Activated naive CD4-positive, alpha-beta T cell treated with Interleukin-2 at 50 U/mL for 16 hours (primary cell): ENCODE measurements around the gene FARSA.
"Not testable (repeated sequence)": the region's sequence is repeated elsewhere in the genome, so short reads cannot be mapped to it uniquely, and the experiment has no call there.

Source experiments
- DNase-seq: peaks from one replicate; pipeline ENCODE4 v3.0.0-alpha.2; 2020

The FARSA gene

DNA sequence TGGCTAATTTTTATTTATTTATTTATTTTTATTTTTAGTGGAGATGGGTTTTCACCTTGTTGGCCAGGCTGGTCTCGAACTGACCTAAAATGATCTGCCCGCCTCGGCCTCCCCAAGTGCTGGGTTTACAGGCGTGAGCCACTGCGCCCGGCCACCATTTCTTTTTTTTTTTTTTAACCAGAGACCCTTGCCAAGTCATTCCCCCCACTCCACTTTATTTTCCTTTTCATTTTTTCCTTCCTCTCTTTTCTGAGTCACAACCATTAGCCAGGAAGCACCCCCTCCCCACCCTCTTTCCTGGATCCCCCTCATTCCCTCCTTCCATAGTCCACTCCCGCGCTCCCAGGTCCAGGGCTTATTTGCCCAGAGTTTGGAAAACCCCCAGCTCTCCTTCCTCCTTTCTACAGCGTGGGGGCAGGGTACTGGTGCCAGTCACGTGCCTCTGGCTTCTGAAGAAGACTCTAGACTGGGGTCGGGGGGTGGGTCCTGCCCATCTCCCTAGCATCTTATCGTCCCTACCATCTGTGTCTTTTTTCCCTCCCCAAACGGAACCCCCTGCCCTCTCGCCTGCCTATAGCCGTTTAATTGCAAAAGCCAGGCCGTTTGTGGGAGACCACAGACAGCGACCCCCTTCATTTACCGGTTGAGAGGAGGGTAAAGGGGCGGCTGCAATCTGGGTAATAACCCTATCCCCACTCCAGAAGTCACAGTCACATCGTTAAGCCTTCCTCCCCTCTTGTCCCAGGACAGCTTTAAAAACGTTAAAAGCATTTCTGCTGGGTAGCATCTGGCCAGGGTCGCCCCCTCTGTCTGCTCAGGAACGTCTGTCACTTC, 3.8 kb upstream of the FARSA start:
- DNase-seq, result no peak

- no peak for DNase-seq
These were observed 3.1 kb upstream of the FARSA start for GRCh38 chr19:12936582-12936981.

DNA sequence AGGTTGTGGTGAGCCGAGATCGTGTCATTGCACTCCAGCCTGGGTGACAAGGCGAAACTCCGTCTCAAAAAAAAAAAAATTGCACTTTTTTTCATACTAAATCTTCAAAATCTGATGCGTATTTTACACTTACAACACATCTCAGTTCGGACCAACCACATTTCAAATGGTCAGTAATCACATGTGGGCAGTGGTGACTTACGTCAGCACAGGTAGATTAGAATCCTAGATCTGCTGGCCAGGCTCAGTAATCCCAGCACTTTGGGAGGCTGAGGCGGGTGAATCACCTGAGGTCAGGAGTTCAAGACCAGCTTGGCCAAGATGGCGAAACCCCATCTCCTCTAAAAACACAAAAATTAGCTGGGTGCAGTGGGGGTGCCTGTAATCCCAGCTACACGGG, 1.6 kb upstream of the FARSA start:
- no peak for DNase-seq

- DNase-seq, result no peak
These were observed 872 bp downstream of the FARSA start for GRCh38 chr19:12932392-12933286.

DNA sequence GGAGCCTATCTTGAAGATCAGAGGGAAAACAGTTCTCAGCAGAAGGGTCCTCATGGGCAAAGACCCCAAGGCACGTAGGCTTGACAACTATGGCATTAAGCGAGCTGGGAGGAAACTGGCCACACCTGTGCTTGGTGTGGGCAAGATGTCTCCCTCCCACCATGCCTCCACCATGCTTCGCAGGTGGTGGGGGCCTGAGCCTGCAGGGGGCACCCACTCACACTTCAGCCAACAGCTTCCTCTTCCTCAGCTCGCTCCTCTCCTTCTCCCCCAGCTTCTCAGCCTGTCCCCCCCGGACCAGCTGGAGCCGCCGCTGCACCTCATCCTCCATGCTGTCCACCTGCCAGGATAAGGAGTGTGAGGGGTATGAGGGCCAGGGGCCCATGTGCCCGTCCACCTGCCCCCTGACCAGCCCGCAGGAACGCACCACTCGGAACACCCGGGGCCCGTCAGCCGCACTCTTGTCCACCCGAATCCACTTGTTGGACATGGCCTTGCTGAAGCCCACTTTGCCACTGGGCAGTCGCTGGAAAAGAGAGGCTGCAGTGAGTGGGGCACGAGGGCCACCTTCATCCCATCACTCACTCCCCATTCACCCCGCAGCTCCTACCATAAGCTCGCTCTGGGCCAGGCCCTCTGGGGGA, 3.4 kb downstream of the FARSA start:
- DNase-seq, result no peak

- DNase-seq, result no peak
These were observed 8.7 kb downstream of the FARSA start for GRCh38 chr19:12924621-12925310.

DNA sequence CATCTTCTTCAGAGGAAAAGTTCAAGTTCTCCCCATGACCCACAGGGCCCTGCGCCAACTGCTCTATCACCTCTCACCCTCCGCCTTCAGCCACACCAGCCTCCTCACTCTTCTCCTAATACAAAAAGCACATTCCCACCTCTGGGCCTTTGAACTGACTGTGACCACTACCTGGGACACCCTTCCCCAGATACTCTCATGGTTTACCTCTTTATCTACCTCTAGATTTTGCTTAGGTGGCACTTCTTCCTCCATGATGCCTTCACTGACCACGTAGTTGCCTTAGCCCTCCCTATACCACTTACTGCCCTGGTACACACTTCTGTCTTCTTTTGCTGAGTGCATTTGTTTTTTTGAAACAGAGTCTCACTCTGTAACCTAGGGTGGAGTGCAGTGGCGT, 10.6 kb downstream of the FARSA start:
- no peak for DNase-seq

DNA sequence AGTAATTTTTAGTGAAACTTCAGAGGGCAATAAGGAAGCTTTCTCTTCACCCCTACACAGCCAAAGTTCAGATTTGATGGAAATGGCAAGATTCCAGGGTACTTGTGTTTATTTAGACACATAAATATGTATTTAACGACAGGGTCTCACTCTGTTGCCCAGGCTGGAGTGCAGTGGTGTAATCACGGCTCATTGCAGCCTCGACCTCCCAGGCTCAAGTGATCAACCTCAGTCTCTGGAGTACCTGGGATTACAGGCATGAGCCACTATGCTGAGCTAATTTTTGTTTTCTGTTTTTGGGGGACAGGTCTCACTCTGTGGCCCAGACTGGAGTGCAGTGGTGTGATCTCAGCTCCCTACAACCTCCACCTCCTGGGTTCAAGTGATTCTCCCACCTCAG, 12.5 kb downstream of the FARSA start:
- no peak for DNase-seq

DNA sequence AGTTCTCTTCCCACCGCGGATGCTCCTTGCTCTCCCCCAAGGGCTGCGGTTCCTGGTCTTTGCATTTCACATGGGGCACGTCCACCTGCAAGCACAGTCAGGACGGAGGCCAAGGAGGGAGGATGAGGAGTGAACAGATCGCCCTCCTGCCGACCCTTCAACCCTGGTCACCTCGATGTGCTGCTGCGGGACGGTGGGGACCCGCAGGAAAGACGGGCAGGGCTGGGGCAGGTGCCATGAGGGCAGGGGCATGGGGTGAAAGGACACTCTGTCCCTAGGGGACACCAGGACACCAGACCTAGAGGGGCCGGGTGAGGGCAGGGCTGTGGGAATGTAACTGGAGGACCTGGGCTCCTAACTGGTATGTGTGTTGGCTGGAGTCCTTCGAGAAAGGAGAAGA, 15.3 kb downstream of the FARSA start:
- DNase-seq, result no peak

GRCh38 chr19:12915860-12916259, 17.7 kb downstream of the FARSA start:
- not testable (repeated sequence) for DNase-seq

- peak; percentile 42 for DNase-seq
These were observed 19.4 kb downstream of the FARSA start for GRCh38 chr19:12913851-12914690.

DNA sequence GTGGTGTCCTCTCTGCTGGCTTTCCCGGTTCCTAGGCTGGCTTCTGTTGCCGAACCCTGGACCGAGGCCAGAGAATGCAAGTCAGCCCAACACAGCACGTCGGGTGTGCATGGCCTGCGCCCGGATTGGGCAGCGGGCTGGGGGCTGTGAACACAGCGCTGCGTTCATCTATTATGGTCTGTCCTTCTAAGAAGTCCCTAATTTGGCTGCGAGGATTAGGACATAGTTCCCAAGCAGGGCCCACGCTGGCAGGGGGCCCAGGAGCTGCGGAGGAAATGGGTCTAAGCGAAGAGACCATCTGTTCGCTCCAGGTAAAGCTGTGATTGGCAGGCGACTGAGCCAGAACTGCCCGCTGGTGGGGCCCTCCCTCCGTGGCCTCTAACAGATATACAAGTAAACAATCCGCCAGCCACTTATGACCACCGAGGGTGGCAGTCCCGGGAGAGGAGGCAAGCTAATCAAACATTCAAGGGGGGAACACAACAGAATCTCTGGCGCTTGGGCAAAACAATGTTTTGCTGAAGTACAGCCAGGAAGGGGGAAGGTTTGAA, 20.4 kb downstream of the FARSA start:
- no peak for DNase-seq

DNA sequence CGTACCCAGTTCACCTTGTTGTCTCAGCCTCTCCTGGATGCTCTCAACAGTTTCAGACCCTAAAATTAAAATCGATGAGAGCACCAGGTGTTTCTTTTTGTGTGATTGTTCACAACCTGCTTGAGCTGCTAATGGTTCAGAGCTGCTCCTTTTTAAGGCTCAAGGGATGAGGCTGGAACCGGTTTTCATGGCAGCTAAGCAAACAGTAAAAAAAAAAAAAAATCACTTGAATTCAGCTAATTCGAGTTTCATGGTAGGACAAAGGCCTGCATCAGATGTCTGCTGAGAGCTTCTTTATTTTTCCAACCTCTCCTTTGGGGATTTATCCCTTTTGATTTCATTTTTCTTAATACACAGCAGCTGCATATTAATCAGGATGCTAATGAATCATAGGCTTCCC, 20.9 kb downstream of the FARSA start:
- no peak for DNase-seq

DNA sequence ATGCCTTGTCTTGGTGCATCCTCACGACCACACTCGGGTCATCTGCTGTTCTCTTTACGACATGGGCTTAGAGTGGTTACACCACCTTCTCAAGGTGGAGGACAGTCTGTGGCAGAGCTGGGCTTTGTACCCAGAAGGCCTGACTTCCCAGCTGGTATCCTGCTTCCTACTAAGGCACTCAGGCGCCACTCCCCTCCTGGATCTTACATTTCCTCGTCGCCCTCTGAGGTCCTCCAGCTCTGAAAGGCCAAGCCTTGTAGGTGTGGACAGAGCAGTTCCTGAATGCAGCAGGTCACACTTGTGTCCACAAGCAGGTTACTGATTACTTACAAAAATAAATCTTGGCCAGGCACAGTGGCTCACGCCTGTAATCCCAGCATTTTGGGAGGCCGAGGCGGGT, 26.3 kb downstream of the FARSA start:
- no peak for DNase-seq

GRCh38 chr19:12899891-12900518, 33.5 kb downstream of the FARSA start:
- no peak for DNase-seq

GRCh38 chr19:12896460-12896859, 37.1 kb downstream of the FARSA start:
- no peak for DNase-seq

DNA sequence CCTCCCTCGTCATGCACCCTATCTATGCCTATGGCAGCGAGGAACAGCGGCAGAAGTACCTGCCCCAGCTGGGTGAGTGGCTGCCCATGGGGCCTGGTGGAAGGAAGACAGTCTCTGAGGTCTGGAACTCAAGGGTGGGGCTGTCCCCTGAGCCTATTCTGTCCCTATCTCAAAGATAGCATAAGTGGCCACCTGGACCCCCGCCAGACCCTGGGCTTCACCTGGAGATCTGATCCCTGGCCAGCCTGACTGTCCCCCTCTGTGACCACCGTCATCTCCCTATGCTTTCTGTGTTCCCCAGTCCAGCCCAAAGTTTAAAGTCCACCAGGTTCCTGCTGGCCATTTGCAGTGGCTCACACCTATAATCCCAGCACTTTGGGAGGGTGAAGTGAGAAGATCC, 39.9 kb downstream of the FARSA start:
- DNase-seq, result no peak

DNA sequence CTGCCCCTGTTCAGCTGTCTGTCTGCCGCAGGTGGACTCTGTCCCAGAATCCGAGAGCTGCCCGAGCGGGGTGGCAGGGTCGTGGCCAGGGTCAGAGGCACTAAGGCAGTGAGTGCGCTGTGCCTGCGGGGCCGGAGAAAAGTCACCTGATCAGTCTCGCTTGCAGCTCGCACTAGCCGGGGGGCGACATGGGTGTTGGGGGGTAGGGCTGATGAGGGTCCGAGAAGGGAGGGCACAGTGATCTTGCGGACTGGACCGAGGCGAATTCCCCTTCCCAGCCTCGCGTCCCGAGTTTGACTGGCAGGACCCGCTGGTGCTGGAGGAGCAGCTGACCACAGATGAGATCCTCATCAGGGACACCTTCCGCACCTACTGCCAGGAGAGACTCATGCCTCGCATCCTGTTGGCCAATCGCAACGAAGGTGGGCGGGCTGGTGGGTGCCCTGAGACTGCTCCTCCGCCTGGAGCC, 41.9 kb downstream of the FARSA start:
- no peak for DNase-seq

DNA sequence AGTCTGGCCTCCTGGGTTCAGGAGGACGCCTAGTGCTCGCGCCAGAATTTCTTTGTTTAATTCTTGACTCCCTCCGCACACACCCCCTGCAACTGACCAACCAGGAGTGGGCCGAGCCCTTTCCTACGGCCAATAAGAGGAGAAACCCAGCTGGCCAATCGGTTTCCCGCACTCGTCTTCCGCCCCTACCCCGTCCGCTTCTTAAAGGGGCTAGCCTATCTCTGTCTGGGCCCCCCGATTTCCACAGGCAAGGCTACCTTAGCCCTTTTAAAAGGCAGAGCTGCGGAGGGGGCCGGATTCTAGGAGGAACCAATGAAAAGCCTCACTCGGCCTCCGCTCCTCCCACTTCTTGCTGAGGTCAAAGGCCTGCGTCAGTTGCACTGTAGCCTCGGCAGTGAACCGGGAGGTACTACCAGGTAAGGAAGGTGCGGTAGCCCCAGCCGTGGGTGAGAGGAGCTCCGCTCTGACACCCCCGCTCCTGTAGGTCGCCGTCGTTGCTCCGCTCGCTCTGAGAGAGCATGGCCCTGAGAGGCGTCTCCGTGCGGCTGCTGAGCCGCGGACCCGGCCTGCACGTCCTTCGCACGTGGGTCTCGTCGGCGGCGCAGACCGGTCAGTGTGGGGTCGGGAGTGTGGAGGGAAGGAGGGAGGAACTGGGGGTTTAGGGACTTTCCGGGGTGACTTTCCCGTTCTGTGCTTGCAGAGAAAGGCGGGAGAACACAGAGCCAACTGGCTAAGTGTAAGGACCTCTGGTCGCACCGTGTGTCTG, 42.5 kb downstream of the FARSA start, which contains the start of gene GCDH:
Gene GCDH (plus strand): TSS at position 374 of the 766 bp plus-strand sequence. CDS start 145 bp downstream, at position 519.
- DNase-seq, result peak; percentile 96

- not testable (repeated sequence) for DNase-seq
These were observed 43.2 kb downstream of the FARSA start for GRCh38 chr19:12890299-12890786.
